ENCODE data around the gene SBF2. TPM values are rescaled to one million over a fixed set of nuclear protein-coding genes. Genes with fewer than 3 reads are reported as not detected.
A peak's percentile ranks its signal among the peaks of the same experiment; 100 is the strongest.

Gene SBF2
- total and polyA plus RNA-seq, 2 of the 13 experiments (the other 11 are each of a cell fraction or from before 2014, with no cell fraction given), result 24.0 to 45.8 TPM

DNA sequence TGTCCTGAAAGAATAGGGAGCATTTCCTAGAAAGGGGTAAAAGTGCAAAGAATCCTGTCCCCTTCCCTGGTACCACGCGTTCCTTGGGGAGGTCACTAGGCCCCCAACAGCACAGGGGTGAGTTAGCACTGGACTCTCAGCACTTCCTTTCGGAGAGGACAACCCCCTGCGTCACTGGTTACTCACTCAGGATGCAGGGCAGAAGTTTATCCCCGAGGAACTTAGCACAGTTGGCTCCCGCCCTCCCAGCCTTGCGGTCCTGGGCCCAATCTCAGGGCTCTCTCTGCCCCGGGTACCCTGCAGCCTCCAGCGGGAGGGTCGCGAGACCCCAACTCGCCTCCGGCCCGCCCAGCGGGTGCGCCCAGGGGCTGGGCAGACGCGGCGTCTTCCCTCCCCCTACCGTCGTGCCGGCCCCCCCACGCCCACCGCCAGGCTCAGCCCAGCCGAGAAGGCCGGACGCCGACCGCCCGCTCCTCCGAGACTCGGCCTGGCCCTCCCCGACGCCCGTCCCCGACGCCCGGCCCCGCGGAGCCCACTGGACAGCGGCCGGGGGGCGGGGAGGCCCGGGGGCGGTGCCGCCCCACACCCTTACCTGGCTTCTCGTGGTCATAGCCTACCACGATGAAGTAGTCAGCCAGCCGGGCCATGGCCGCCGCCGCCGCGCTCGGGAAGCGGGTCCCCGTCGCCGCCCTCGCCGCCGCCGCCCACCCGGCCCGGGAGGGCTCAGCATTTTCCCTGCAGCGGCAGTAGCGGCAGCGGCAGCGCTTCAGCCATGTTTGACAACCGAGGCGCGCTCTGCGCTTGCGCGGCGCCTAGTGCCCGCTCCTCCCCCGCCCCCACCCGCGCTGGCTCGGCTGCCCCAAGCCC is at the start of gene SBF2 (continued):
- TF ChIP-seq PRMT3 (CRISPR knock-in tag; IDR thresholded peaks at IDR 0.05; ENCODE audit: borderline replicate concordance, low read depth), result no peak; the same call in 1 of the 2 replicates
- peak; percentile 70 for TF ChIP-seq PHF8 (CRISPR knock-in tag; IDR thresholded peaks at IDR 0.05)
- no peak for TF ChIP-seq ZNF143 (CRISPR knock-in tag; IDR thresholded peaks at IDR 0.05)
- TF ChIP-seq ZNF230 (CRISPR knock-in tag; IDR thresholded peaks at IDR 0.05), result peak; percentile 56; the same call in 1 of the 2 replicates
- TF ChIP-seq SRSF4 (IDR thresholded peaks at IDR 0.05; ENCODE audit: low read depth, low read length, poor library complexity, severe bottlenecking), result no peak
- no peak for TF ChIP-seq ZNF670 (CRISPR knock-in tag; IDR thresholded peaks at IDR 0.05; ENCODE audit: borderline replicate concordance)
- TF ChIP-seq FOXO1 (CRISPR knock-in tag; IDR thresholded peaks at IDR 0.05), result no peak
- TF ChIP-seq ZNF207 (IDR thresholded peaks at IDR 0.05; ENCODE audit: borderline replicate concordance), result no peak
- TF ChIP-seq, protein P1, sequence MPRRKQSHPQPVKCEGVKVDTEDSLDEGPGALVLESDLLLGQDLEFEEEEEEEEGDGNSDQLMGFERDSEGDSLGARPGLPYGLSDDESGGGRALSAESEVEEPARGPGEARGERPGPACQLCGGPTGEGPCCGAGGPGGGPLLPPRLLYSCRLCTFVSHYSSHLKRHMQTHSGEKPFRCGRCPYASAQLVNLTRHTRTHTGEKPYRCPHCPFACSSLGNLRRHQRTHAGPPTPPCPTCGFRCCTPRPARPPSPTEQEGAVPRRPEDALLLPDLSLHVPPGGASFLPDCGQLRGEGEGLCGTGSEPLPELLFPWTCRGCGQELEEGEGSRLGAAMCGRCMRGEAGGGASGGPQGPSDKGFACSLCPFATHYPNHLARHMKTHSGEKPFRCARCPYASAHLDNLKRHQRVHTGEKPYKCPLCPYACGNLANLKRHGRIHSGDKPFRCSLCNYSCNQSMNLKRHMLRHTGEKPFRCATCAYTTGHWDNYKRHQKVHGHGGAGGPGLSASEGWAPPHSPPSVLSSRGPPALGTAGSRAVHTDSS (CRISPR knock-in tag; conservative IDR thresholded peaks at IDR 0.05), result no peak
- TF ChIP-seq ZNF567 (CRISPR knock-in tag; IDR thresholded peaks at IDR 0.05; ENCODE audit: borderline replicate concordance), result no peak
- TF ChIP-seq IRX3 (CRISPR knock-in tag; IDR thresholded peaks at IDR 0.05; ENCODE audit: borderline replicate concordance, low read depth), result peak; percentile 47; the same call in 1 of the 2 replicates
- TF ChIP-seq, protein P2, sequence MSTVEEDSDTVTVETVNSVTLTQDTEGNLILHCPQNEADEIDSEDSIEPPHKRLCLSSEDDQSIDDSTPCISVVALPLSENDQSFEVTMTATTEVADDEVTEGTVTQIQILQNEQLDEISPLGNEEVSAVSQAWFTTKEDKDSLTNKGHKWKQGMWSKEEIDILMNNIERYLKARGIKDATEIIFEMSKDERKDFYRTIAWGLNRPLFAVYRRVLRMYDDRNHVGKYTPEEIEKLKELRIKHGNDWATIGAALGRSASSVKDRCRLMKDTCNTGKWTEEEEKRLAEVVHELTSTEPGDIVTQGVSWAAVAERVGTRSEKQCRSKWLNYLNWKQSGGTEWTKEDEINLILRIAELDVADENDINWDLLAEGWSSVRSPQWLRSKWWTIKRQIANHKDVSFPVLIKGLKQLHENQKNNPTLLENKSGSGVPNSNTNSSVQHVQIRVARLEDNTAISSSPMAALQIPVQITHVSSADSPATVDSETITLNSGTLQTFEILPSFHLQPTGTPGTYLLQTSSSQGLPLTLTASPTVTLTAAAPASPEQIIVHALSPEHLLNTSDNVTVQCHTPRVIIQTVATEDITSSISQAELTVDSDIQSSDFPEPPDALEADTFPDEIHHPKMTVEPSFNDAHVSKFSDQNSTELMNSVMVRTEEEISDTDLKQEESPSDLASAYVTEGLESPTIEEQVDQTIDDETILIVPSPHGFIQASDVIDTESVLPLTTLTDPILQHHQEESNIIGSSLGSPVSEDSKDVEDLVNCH (CRISPR knock-in tag; IDR thresholded peaks at IDR 0.05), result no peak
- TF ChIP-seq, protein P3, sequence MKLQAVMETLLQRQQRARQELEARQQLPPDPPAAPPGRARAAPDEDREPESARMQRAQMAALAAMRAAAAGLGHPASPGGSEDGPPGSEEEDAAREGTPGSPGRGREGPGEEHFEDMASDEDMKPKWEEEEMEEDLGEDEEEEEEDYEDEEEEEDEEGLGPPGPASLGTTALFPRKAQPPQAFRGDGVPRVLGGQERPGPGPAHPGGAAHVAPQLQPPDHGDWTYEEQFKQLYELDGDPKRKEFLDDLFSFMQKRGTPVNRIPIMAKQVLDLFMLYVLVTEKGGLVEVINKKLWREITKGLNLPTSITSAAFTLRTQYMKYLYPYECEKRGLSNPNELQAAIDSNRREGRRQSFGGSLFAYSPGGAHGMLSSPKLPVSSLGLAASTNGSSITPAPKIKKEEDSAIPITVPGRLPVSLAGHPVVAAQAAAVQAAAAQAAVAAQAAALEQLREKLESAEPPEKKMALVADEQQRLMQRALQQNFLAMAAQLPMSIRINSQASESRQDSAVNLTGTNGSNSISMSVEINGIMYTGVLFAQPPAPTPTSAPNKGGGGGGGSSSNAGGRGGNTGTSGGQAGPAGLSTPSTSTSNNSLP (IDR thresholded peaks at IDR 0.05; ENCODE audit: low read depth, low read length), result no peak
- TF ChIP-seq, protein P4, sequence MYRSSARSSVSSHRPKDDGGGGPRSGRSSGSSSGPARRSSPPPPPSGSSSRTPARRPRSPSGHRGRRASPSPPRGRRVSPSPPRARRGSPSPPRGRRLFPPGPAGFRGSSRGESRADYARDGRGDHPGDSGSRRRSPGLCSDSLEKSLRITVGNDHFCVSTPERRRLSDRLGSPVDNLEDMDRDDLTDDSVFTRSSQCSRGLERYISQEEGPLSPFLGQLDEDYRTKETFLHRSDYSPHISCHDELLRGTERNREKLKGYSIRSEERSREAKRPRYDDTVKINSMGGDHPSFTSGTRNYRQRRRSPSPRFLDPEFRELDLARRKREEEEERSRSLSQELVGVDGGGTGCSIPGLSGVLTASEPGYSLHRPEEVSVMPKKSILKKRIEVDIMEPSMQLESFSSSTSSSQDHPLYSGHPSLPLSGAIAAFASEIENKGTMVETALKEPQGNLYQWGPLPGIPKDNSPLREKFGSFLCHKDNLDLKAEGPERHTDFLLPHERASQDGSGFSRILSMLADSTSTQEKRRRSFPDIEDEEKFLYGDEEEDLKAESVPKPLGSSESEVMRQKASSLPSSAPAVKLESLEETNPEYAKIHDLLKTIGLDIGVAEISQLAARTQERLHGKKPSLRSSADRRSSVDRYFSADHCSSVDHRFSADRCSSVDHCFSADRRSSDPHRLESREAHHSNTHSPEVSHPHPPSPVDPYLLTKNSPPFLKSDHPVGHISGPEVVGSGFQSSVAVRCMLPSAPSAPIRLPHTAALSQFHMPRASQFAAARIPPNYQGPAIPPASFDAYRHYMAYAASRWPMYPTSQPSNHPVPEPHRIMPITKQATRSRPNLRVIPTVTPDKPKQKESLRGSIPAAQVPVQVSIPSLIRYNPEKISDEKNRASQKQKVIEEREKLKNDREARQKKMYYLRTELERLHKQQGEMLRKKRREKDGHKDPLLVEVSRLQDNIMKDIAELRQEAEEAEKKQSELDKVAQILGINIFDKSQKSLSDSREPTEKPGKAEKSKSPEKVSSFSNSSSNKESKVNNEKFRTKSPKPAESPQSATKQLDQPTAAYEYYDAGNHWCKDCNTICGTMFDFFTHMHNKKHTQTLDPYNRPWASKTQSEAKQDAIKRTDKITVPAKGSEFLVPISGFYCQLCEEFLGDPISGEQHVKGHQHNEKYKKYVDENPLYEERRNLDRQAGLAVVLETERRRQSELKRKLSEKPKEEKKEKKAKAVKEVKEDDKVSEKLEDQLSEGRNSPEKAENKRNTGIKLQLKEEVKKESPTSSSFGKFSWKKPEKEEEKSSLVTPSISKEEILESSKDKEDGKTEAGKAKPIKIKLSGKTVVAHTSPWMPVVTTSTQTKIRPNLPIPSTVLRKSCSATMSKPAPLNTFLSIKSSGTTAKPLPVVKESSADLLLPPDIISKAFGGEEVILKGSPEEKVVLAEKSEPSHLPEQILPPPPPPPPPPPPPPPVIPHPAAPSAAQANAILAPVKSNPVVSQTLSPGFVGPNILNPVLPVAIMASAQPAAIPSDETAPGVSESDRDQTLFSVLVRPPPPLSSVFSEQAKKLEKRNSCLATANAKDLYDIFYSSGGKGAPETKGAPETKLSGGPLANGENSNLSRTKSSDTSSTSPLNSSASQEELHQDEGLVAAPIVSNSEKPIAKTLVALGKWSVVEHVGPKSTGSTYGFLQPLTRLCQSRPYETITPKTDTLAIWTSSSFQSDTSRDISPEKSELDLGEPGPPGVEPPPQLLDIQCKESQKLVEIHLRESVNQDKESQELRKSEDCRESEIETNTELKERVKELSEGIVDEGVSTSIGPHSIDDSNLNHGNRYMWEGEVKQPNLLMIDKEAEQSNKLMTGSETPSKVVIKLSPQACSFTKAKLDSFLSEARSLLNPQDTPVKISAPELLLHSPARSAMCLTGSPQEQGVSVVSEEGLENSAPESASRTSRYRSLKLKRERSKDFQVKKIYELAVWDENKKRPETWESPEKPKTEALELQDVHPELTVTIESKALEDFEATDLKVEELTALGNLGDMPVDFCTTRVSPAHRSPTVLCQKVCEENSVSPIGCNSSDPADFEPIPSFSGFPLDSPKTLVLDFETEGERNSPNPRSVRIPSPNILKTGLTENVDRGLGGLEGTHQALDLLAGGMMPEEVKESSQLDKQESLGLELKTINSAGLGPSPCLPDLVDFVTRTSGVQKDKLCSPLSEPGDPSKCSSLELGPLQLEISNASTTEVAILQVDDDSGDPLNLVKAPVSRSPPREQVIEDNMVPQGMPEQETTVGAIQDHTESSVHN (CRISPR knock-in tag; IDR thresholded peaks at IDR 0.05), result no peak
